IMR-90 (cell line): ENCODE measurements around the gene STRN4.

Experiments
- BHLHE40 ChIP-seq: fragments of 150-350 bp; IDR thresholded peaks from 2 replicates; pipeline ENCODE4 v1.6.1; 2016; ENCODE audit warnings: mild to moderate bottlenecking, low read depth, low read length
- CEBPB ChIP-seq: IDR thresholded peaks from 2 replicates; pipeline ENCODE4 v1.6.1; 2012; ENCODE audit warnings: low read depth, low read length, improper control_type of control experiment
- FOS ChIP-seq: fragments of 150-350 bp; IDR thresholded peaks from 2 replicates; pipeline ENCODE4 v1.6.1; 2016; ENCODE audit warnings: low read depth, low read length
- MAFK ChIP-seq: IDR thresholded peaks from 2 replicates; pipeline ENCODE4 v1.6.1; 2012; ENCODE audit warnings: low read depth, low read length, improper control_type of control experiment
- MAZ ChIP-seq: IDR thresholded peaks from 2 replicates; pipeline ENCODE4 v1.6.1; 2012; ENCODE audit warnings: low read depth, mild to moderate bottlenecking, low read length, improper control_type of control experiment, moderate library complexity, borderline replicate concordance
- POLR2A ChIP-seq: IDR thresholded peaks from 2 replicates; pipeline ENCODE4 v1.6.1; 2012; ENCODE audit warnings: mild to moderate bottlenecking, low read depth, low read length
- RAD21 ChIP-seq: IDR thresholded peaks from 2 replicates; pipeline ENCODE4 v1.6.1; 2012; ENCODE audit warnings: low read length, improper control_type of control experiment
- RCOR1 ChIP-seq: IDR thresholded peaks from 2 replicates; pipeline ENCODE4 v1.6.1; 2012; ENCODE audit warnings: mild to moderate bottlenecking, low read length, improper control_type of control experiment; ENCODE audit not compliant: insufficient replicate concordance
- TF ChIP-seq, protein P1 (sequence below): conservative IDR thresholded peaks from 2 replicates; pipeline ENCODE4 v1.5.1; 2012; ENCODE audit warnings: mild to moderate bottlenecking, low read depth, low read length, improper control_type of control experiment

DNA sequence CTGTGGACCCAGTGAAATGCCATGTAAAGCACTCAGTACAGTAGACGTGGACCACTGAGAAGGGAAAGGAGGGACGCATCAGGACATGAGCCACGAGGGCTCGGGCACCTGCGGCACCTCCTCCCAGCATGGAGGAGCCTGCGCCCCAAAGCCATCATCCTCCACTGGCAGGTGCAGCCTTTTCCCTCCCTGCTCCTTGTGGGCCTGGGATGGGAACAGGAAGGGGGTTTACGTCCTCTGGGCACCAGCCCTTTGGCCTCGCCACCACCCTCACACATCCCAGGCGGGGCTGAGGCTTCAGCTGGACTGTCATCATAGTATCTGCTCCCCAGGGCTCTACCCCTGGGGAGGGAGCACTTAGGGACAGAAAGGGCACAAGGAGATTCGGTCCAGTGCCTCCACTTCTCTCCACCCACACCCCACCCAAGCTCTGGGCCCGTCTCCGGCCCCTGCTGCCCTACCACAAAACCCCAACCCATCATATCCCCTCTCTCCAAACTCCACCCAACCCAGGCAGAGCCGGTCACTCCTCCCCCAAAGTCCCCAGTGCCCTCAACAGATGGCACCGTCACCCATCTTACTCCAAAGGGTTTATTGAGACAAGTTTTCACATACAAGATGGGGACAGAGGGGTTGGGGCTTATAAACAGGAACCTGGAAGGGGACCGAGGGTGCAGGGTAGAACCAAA, 27.2 kb downstream of the STRN4 start:
- TF ChIP-seq, protein P1, sequence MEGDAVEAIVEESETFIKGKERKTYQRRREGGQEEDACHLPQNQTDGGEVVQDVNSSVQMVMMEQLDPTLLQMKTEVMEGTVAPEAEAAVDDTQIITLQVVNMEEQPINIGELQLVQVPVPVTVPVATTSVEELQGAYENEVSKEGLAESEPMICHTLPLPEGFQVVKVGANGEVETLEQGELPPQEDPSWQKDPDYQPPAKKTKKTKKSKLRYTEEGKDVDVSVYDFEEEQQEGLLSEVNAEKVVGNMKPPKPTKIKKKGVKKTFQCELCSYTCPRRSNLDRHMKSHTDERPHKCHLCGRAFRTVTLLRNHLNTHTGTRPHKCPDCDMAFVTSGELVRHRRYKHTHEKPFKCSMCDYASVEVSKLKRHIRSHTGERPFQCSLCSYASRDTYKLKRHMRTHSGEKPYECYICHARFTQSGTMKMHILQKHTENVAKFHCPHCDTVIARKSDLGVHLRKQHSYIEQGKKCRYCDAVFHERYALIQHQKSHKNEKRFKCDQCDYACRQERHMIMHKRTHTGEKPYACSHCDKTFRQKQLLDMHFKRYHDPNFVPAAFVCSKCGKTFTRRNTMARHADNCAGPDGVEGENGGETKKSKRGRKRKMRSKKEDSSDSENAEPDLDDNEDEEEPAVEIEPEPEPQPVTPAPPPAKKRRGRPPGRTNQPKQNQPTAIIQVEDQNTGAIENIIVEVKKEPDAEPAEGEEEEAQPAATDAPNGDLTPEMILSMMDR, result no peak
- TF ChIP-seq MAZ (no peak), BHLHE40 (no peak), POLR2A (no peak), RAD21 (no peak), MAFK (no peak), FOS (no peak), CEBPB (no peak), RCOR1 (no peak)
